Thoracic aorta (tissue), 2 donors: ENCODE data around the gene SERPIND1. TPM values are rescaled to one million over a fixed set of nuclear protein-coding genes. Genes with fewer than 3 reads are reported as not detected.

Source experiments
- ATAC-seq: fragments of 150-250 bp; one replicate; pipeline ENCODE4 v1.8.0; 2017; ENCODE audit warnings: low read depth; ENCODE audit not compliant: insufficient number of reproducible peaks, low FRiP score
- DNase-seq: peaks from one replicate; pipeline ENCODE4 v3.0.0-alpha.2; 2020; ENCODE audit warnings: low spot score
- H3K27ac ChIP-seq, 2 donors: fragments of 200-600 bp; sonication (generic); 1 replicate in 1 of 2; 2 replicates in 1 of 2; pipeline ENCODE4 v1.5.1; 2016; ENCODE audit warnings: mild to moderate bottlenecking in 2 of 2, moderate library complexity in 2 of 2
- H3K27me3 ChIP-seq: fragments of 200-600 bp; sonication (generic); replicated peaks from 2 replicates; pipeline ENCODE4 v1.6.0; 2016; ENCODE audit warnings: mild to moderate bottlenecking; ENCODE audit not compliant: insufficient read depth
- H3K36me3 ChIP-seq: fragments of 200-600 bp; sonication (generic); one replicate; pipeline ENCODE4 v1.5.1; 2016
- H3K4me1 ChIP-seq, 2 donors: fragments of 200-600 bp; sonication (generic); 1 replicate in 1 of 2; 2 replicates in 1 of 2; pipeline versions ENCODE4 v1.5.1 to v1.6.0; 2016; ENCODE audit warnings: low read depth in 2 of 2, mild to moderate bottlenecking in 1 of 2; ENCODE audit not compliant: control insufficient read depth in 1 of 2
- H3K4me3 ChIP-seq: fragments of 200-600 bp; sonication (generic); 2 replicates; pipeline ENCODE4 v1.5.1; 2016; ENCODE audit warnings: mild to moderate bottlenecking
- H3K9me3 ChIP-seq: fragments of 200-600 bp; sonication (generic); 2 replicates; pipeline ENCODE4 v1.5.1; 2016
- CTCF ChIP-seq: fragments of 200-600 bp; sonication (generic); IDR thresholded peaks from one replicate; pipeline ENCODE4 v1.5.1; 2019; ENCODE audit warnings: antibody characterized with exemption
- total RNA-seq, 2 donors: library from RNA; depleted of rRNA; stranded (reverse); fragments of >200 nt; gene quantifications; one replicate each; pipeline versions ENCODE4 v1.1.0 to v1.2.3, GENCODE V29; 2016

Gene SERPIND1
- total RNA-seq, 2 donors from 2014 or later: not detected

GRCh38 chr22:20777420-20778177 lies 3.7 kb downstream of the SERPIND1 start:
- TF ChIP-seq CTCF: no peak
- H3K4me1 ChIP-seq: peaks cover 8 to 23% of the 10 kb centered on the region in 2 donors
- DNase-seq (no peak), ATAC-seq (no peak)
- no peaks in the 10 kb centered on the region for H3K27me3 ChIP-seq
- H3K9me3 ChIP-seq: no peaks in the 10 kb centered on the region
- no peak overlapping the region for H3K4me3 ChIP-seq
- peaks cover 15% of the 10 kb centered on the region for H3K36me3 ChIP-seq
- no peak overlapping the region for H3K27ac ChIP-seq

- TF ChIP-seq CTCF: no peak
- ATAC-seq: no peak
- no peak overlapping the region for H3K27ac ChIP-seq
- H3K4me1 ChIP-seq: peaks cover 8 to 16% of the 10 kb centered on the region in 2 donors
- no peaks in the 10 kb centered on the region for H3K9me3 ChIP-seq
- no peak overlapping the region for H3K4me3 ChIP-seq
- DNase-seq: no peak
- H3K36me3 ChIP-seq: peaks cover 17% of the 10 kb centered on the region
- H3K27me3 ChIP-seq: no peaks in the 10 kb centered on the region
These were observed 5.3 kb downstream of the SERPIND1 start for GRCh38 chr22:20779014-20779817.

GRCh38 chr22:20779818-20780158 lies 5.9 kb downstream of the SERPIND1 start:
- H3K27ac ChIP-seq: no peak overlapping the region
- peaks cover 17% of the 10 kb centered on the region for H3K36me3 ChIP-seq

GRCh38 chr22:20781272-20781990 lies 7.5 kb downstream of the SERPIND1 start:
- H3K4me3 ChIP-seq: no peak overlapping the region
- DNase-seq (no peak), ATAC-seq (no peak)
- TF ChIP-seq CTCF: no peak
- peaks cover 21% of the 10 kb centered on the region for H3K36me3 ChIP-seq
- no peaks in the 10 kb centered on the region for H3K4me1 ChIP-seq
- no peaks in the 10 kb centered on the region for H3K27me3 ChIP-seq
- H3K27ac ChIP-seq: no peak overlapping the region
- no peaks in the 10 kb centered on the region for H3K9me3 ChIP-seq

More at GRCh38 chr22:20779818-20780158, 5.9 kb downstream of the SERPIND1 start:
- Histone ChIP-seq H3K9me3 (no peaks in the 10 kb centered on the region), H3K4me1 (peaks cover 8 to 14% of the 10 kb centered on the region in 2 donors), H3K27me3 (no peaks in the 10 kb centered on the region), H3K4me3 (no peak overlapping the region)
- DNase-seq: no peak
- no peak for TF ChIP-seq CTCF
- ATAC-seq: no peak

DNA sequence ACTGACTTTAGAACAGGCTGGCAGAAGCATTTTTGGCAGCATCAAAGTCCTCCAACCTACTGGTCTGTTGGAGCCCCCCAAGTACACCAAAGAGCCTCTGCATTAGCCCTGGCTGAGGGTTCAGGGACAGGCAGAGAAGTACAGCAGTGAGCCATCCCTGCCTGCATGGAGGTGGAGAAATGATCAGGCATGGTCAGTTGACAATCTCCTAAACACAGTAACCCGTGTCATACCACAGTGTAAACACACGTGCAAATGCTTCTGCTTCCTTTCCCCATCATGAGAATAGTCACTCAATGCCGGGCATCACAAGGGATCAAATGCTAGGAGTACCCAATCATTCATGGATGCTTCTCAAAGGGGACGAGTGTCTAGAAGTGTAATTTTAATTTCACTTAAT lies 8.2 kb downstream of the SERPIND1 start:
- no peak for TF ChIP-seq CTCF
- no peak for ATAC-seq
- Histone ChIP-seq H3K4me1 (no peaks in the 10 kb centered on the region), H3K36me3 (peaks cover 21% of the 10 kb centered on the region), H3K27ac (no peak overlapping the region), H3K4me3 (no peak overlapping the region), H3K27me3 (no peaks in the 10 kb centered on the region), H3K9me3 (no peaks in the 10 kb centered on the region)
- DNase-seq: no peak
